Activated CD4-positive, alpha-beta T cell treated with anti-CD3 and anti-CD28 coated beads, Interleukin-2, amount 50 U/mL, for 4 hours (primary cell): Measurements from ENCODE around the gene ITGAX.
"Not testable (repeated sequence)": the region's sequence is repeated elsewhere in the genome, so short reads cannot be mapped to it uniquely, and the experiment has no call there.

Source experiments
- DNase-seq, 2 experiments: peaks; one replicate each; pipeline ENCODE4 v3.0.0-alpha.2; 2020

ITGAX gene

DNA sequence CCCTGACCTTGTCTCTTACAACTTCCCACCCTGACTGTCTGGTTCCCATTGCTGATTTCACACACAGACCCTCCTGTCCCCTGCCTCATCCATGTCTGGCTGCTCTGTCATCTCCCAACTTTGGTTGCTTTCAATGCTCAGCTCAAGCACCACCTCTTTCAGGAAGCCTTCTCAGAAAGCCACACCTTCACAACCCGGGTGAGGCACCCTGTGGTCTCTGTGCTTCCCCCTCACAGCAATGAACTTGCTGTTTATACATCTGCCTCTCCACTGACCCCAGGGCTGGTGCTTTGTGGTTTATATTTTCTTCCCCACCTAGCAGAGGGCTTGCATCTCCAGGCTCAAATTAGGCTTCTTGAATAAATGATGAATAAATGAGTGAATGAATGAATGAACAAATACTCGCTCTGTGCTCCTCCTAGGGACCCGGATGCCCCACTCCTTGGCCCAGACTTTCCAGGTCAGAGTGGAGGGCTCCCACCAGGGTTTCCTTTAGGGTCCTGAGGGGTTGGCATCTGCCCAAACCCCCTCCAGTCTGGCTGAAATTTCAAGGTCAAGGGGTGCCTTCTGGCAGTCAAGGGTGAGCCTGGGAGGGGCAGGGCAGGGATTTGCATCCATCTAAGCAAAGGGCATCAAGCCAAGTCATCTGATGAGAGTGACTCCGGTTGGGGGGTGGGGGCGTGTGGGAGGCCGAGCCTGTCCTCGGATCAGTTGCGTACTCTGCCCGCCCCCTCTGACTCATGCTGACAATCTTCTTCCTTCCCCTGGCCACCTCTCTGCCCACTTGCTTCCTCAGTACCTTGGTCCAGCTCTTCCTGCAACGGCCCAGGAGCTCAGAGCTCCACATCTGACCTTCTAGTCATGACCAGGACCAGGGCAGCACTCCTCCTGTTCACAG, at the start of gene ITGAX:
ITGAX (plus strand) TSS at position 783 of the 898 bp plus-strand sequence; CDS start at position 862, 79 bp downstream.
- peak; percentile 14 to 30 for DNase-seq

DNA sequence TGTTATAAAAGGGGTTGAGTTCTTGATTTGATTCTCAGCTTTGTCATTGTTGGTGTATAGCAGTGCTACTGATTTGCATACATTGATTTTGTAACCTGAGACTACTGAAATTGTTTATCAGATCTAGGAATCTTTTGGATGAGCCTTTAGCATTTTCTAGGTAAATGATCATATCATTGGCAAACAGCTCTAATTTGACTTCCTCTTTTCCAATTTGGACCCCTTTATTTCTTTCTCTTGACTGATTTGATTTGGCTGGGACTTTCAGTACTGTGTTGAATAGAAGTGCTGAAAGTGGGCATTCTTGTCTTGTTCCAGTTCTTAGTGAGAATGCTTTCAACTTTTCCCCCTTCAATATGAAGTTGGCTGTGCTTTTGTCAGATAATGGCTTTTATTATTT, 49.8 kb upstream of the ITGAX start:
- DNase-seq = no peak

DNA sequence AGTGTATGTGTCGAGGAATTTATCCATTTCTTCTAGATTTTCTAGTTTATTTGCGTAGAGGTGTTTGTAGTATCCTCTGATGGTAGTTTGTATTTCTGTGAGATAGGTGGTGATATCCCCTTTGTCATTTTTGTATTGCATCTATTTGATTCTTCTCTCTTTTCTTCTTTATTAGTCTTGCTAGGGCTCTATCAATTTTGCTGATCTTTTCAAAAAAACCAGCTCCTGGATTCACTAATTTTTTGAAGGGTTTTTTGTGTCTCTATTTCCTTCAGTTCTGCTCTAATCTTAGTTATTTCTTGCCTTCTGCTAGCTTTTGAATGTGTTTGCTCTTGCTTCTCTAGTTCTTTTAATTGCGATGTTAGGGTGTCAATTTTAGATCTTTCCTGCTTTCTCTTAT, 46.6 kb upstream of the ITGAX start:
- not testable (repeated sequence) for DNase-seq

DNA sequence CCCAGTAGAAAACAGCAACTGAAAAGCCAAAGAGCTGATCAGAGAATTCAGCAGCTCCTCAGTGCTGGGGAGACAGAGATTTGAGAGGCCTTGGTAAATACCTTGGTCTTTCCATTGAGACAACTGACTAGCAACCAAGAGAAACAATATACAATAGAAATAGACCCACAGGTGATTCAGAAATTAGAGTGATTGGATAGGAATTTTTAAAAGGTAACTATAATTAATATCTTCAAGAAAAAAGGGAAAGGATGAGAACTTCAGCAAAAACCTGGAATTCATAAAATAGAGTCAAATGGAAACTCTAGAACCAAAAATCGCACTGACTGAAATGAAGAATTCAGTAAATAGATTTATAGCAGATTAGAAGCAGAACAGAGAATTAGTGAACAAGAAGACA, 32.5 kb upstream of the ITGAX start:
- DNase-seq = no peak

DNA sequence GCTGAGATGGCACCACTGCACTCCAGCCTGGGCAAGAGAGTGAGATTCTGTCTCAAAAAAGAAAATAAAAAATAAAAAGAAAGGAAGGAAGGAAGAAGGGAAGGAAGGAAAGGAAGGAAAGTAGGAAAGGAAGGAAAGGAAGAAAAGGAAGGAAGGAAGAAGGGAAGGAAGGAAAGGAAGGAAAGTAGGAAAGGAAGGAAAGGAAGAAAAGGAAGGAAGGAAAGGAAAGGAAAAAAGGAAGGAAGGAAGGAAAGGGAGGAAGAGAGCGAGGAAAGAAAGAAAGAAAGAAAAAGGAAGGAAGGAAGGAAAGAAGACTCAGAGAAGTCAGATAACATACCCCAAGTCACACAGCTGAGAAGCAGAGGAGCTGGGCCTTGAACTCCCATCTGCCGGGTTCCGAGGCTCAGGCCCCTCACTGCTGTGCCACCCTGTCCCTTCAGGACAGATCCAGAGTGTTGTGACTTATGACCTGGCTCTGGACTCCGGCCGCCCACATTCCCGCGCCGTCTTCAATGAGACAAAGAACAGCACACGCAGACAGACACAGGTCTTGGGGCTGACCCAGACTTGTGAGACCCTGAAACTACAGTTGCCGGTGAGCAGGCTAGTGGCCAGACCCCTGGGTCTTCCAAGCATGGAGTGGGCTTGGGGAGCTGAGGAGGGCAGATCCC, 30.9 kb upstream of the ITGAX start:
- DNase-seq = no peak

DNA sequence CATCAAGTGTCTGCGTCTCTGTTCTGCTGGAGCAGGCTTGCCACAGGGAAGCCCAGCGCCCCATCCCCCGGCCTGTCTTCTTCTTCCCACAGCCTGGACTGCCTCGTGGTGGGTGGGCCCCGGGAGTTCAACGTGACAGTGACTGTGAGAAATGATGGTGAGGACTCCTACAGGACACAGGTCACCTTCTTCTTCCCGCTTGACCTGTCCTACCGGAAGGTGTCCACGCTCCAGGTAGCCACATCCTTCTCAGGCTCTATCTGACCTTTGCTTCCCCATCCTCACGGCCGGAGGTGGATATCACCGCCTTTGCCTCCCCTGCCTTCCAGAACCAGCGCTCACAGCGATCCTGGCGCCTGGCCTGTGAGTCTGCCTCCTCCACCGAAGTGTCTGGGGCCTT, 29.8 kb upstream of the ITGAX start:
- DNase-seq = no peak

DNA sequence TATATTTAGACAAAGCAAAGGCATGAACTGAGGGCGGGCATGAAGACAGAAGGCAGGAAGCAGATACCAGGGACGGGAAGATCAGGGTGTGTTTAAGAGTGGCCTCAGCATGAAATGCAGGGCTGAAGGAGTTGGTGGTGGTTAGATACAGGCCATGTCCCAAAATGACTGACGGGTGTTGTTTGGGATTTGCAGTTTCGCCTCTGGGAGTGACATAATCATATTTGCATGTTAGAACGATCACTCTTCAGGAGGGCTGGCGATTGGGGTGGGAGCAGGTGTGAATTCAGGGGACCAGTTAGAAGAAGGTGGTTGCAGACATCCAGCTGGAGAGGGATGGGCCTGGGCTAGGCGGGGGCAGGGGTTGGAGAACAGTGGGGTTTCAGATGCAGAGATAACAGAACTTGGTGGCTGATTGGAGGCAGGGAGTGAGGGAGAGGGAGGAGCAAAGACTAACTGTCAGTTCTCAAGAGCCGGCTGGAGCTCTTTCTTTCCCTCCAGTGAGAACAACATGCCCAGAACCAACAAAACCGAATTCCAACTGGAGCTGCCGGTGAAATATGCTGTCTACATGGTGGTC, 27.2 kb upstream of the ITGAX start:
- no peak for DNase-seq

DNA sequence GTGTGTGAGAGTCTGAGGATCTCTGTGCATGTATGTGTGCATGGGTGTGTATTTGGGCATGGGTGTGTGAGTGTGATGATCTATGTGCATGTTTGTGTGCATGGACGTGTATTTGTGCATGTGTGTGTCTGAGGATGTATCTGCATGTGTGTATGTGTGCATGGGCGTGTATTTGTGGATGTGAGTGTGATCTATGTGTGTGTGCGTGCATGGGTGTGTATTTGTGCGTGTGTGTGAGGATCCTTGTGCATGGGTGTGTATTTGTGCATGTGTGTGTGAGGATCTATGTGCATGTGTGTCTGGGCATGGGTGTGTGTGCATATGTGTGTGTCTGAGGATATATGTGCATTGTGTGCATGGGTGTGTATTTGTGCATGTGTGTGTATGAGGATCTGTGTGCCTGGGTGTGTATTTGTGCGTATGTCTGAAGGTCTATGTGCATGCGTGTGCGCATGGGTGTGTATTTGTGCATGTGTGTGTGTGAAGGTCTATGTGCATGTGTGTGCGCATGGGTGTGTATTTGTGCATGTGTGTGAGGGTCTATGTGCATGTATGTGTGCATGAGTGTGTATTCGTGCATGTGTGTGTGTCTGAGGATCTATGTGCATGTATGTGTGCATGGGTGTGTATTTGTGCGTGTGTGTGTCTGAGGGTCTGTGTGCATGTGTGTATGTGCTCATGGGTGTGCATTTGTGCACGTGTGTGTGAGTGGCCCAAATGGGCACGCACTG, 26.5 kb upstream of the ITGAX start:
- DNase-seq = no peak

DNA sequence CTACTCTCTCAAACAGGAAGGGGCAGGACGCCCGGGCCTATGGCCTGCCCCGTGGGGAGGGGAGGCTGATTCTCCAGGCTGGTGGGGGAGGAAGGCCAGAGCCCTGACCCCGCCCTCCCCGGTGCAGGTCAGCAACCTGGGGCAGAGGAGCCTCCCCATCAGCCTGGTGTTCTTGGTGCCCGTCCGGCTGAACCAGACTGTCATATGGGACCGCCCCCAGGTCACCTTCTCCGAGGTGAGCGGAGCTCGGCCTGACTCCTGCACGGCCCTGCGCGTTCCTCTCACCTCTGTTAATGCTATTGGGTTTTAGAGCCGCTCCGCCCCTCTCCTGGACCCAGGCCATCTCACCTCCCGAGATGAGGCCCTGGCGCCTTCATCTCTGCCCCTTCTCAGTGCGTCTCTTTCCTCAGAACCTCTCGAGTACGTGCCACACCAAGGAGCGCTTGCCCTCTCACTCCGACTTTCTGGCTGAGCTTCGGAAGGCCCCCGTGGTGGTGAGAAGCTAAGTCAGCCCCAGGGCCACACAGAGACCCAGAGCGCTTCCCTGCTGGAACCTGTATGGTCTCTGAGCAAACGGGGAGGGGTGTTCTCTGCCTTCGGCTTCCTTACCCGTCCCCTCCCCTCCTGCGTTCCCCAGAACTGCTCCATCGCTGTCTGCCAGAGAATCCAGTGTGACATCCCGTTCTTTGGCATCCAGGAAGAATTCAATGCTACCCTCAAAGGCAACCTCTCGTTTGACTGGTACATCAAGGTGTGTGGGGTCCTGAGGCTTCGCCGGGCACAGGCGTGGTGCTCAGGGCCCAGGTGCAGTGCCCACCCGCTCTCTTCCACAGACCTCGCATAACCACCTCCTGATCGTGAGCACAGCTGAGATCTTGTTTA, 25.1 kb upstream of the ITGAX start:
- no peak for DNase-seq

DNA sequence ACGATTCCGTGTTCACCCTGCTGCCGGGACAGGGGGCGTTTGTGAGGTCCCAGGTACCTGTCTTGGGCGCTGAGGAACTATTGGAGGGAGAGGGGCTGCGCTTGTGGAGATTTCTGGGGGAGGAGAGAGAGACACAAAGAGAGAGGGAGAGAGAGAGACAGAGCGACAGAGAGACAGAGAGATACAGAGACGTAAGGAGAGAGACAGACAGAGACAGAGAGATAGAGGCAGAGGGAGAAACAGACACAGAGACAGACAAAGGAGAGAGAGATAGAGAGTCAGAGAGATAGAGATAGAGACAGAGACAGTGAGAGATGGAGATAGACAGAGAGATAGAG, 24.5 kb upstream of the ITGAX start:
- no peak for DNase-seq

DNA sequence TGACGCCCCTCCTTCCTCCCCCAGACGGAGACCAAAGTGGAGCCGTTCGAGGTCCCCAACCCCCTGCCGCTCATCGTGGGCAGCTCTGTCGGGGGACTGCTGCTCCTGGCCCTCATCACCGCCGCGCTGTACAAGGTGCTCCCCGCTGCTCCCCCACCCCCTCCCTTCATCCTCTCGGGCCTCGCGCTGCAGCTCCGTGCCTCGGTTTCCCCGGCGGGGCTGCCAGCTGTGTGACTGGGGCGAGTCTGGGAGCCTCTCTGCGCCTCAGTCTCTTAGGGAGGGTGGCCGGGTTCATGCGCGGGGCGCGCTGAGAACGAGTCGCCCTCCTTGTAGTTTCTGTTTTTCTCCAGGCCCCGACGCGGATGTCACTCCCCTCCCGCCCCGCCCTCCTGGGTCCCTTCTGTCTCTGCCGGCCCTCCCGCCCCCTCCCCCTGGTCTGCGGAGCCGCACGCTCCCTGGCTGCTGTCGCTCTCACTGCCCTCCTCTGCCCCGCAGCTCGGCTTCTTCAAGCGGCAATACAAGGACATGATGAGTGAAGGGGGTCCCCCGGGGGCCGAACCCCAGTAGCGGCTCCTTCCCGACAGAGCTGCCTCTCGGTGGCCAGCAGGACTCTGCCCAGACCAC, 23.7 kb upstream of the ITGAX start:
- peak in 1 of 2 experiments; percentile 20 for DNase-seq

DNA sequence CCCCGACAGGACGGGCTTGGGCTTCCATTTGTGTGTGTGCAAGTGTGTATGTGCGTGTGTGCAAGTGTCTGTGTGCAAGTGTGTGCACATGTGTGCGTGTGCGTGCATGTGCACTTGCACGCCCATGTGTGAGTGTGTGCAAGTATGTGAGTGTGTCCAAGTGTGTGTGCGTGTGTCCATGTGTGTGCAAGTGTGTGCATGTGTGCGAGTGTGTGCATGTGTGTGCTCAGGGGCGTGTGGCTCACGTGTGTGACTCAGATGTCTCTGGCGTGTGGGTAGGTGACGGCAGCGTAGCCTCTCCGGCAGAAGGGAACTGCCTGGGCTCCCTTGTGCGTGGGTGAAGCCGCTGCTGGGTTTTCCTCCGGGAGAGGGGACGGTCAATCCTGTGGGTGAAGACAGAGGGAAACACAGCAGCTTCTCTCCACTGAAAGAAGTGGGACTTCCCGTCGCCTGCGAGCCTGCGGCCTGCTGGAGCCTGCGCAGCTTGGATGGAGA, 23.1 kb upstream of the ITGAX start:
- no peak for DNase-seq

DNA sequence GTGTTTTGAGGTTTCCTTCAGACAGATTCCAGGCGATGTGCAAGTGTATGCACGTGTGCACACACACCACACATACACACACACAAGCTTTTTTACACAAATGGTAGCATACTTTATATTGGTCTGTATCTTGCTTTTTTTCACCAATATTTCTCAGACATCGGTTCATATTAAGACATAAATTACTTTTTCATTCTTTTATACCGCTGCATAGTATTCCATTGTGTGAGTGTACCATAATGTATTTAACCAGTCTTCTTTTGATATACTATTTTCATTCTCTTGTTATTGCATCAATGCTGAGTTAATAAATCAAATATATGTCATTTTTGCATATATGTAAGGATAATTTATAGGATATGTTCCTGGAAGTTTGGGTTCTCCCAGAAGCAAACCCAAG, 22.4 kb upstream of the ITGAX start:
- DNase-seq = no peak

DNA sequence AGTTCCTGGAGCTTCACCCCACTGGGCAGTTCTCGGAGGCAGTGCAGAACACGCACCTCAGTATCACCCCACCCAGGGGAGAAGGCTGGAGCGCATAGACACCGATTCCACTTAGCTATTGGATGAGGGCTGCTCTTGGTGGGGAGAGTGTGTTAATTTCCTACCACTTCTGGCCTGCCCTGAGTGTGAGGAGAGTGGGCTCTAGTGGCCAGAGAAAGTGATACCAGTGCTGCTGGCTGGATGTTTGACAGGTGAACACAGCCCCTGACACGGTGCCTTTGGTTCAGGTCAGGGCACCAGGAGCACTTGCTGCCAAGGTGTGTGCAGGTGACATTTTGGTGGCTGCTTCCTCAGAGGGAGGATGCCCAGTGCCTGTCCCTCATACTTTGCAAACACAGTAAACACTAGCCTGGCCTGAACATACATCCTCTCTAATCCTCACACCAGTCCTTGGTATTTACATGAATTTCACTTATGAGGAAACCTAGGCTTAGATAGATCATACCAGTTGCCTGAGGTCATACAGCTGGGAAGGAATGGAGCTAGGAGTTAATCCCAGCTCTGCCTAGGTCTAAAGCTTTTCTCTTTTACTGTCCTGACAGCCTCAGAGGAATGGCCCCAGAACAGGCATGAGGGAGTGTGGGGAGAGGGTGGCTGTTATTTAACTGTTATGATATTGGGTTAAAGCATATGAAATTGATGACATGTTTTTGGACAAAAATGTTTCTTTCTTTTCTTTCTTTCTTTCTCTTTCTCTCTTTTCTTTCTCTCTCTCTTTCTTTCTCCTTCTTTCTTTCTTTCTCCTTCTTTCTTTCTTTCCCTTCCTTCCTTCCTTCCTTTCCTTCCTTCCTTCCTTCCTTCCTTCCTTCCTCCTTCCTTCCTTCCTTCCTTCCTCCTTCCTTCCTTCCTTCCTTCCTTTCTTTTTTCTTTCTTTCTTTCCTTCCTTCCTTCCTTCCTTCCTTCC, 21.0 kb upstream of the ITGAX start:
- no peak for DNase-seq

DNA sequence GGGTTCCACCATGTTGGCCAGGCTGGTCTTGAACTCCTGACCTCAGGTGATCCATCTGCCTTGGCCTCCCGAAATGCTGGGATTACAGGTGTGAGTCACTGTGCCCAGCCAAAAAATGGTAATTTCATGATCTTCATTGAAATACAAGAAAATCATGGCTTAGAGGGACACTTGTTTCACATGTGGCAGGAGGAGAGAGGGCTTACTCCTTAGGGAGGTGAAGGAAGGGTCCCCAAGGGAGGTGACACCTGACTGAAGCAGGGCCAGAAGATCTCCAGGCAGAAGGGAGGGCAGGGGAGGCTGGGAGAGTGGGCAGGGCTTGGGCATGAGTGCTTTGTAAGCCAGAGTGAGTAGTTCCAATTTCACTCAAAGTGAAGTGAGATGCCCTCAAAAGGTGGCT, 20.0 kb upstream of the ITGAX start:
- DNase-seq = no peak

DNA sequence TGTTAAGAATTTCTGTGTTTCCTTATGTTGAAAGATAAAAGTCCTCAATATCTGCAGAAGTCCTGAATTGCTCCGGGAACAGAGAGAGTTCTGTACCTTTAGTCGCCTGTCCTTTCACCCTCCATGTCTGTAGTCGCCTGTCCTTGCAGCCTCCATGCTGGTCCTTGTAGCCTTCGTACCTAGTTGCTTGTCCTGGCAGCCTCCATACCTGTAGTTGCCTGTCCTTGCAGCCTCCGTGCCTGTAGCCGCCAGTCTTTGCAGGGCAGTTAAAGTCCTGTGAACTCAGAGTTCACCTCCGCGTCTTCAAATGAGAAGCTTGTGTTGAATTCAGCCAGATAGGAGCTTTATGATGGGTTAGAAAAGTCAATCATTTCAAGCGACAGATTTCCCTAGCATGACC, 19.5 kb upstream of the ITGAX start:
- no peak for DNase-seq

DNA sequence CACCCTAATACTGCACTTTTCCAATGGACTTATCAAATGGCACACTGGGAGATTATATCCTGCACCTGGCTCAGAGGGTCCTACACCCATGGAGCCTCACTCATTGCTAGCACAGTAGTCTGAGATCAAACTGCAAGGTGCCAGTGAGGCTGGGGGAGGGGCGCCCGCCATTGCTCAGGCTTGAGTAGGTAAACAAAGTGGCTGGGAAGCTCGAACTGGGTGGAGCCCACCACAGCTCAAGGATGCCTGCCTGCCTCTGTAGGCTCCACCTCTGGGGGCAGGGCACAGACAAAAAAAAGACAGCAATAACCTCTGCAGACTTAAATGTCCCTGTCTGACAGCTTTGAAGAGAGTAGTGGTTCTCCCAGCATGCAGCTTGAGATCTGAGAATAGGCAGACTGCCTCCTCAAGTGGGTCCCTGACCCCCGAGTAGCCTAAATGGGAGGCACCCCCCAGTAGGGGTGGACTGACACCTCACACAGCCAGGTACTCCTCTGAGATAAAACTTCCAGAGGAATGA, 16.8 kb upstream of the ITGAX start:
- DNase-seq = not testable (repeated sequence)

DNA sequence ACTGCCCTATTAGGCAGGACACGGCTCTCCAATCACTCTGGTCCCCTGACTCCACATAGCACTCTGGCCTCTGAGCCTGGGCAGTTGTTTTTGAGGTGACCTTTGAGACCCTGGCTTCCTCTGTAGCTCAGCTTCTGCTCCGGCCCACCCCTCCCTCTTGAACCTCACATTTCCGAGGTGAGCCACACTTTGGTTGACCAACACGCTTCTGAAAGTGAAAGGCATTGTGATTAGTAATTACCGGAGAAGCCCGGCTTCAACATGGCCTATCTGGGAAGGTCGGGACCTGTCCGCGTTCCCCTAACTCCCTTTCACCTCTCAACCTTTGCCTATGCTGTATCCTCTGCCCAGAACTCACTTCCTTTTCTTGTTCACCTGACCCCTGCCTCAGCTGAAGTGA, 10.3 kb upstream of the ITGAX start:
- no peak for DNase-seq

DNA sequence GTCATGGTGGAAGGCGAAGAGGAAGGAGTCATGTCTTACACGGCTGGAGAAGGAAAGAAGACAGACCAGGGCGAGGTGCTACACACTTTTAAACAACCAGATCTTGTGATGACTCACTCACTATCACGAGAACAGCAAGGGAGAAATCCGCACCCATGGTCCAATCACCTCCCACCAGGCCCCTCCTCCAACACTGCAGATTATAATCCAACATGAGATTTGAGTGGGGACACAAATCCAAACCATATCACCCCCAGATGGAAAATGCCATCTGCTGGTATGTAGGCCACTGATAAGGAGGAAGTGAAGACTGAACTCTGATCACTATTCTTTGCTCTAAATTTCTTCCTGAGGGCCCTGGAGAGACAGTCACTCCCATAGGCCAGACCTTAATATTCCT, 7.5 kb upstream of the ITGAX start:
- DNase-seq = no peak

DNA sequence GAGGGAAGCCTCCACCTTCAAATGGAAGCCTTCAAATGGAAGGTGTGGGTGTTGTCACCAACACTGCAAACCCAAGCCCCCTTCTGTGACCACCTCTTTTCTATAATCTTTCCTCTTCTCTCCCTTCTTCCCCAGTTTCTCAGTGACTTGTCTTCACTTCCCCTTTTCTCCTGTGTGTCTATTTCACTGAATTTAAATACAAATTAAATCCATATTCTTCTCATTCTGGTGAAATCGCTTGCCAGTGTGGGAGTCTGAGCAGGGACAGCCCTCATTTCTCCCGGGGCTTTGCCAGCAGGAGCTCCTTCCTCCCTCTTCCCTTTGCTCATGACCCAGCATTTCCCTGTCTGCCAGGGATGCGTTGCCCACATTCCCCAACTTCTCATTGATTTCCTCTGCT, 6.4 kb upstream of the ITGAX start:
- DNase-seq = no peak
